HTERT RPE-1 (cell line): Measurements from ENCODE around the gene CNTNAP4.

Experiments used
- in situ Hi-C: fragments of 300-500 bp; cut with MboI; formaldehyde crosslinking; loops from 4 replicates; pipeline ENCODE4 v1.14.3; 2020; ENCODE audit warnings: low sequenced_read_pairs

The CNTNAP4 gene

GRCh38 chr16:76387994-76388393 is 110.8 kb downstream of the CNTNAP4 start:
- in situ Hi-C loops = no loop called here

GRCh38 chr16:76389126-76389525 is 111.9 kb downstream of the CNTNAP4 start:
- in situ Hi-C loops = no loop called here

- in situ Hi-C loops = no loop called here
Measured at GRCh38 chr16:76390476-76390875, 113.3 kb downstream of the CNTNAP4 start.

GRCh38 chr16:76396977-76397376 is 119.8 kb downstream of the CNTNAP4 start:
- in situ Hi-C loops = no loop called here

GRCh38 chr16:76409706-76410105 is 132.5 kb downstream of the CNTNAP4 start:
- in situ Hi-C loops = no loop called here

GRCh38 chr16:76421571-76421970 is 144.4 kb downstream of the CNTNAP4 start:
- in situ Hi-C loops = no loop called here

- in situ Hi-C loops = no loop called here
Measured at GRCh38 chr16:76428858-76429257, 151.7 kb downstream of the CNTNAP4 start.

- in situ Hi-C loops = no loop called here
Measured at GRCh38 chr16:76441391-76441790, 164.2 kb downstream of the CNTNAP4 start.

GRCh38 chr16:76441876-76442275 is 164.7 kb downstream of the CNTNAP4 start:
- in situ Hi-C loops = no loop called here

- in situ Hi-C loops = no loop called here
Measured at GRCh38 chr16:76443973-76444372, 166.8 kb downstream of the CNTNAP4 start.

- in situ Hi-C loops = no loop called here
Measured at GRCh38 chr16:76444832-76445231, 167.6 kb downstream of the CNTNAP4 start.

GRCh38 chr16:76445815-76446214 is 168.6 kb downstream of the CNTNAP4 start:
- in situ Hi-C loops = no loop called here

- in situ Hi-C loops = no loop called here
Measured at GRCh38 chr16:76446251-76446650, 169.1 kb downstream of the CNTNAP4 start.

- in situ Hi-C loops = no loop called here
Measured at GRCh38 chr16:76450890-76451289, 173.7 kb downstream of the CNTNAP4 start.

GRCh38 chr16:76455257-76455656 is 178.1 kb downstream of the CNTNAP4 start:
- in situ Hi-C loops = no loop called here

GRCh38 chr16:76456016-76456415 is 178.8 kb downstream of the CNTNAP4 start:
- in situ Hi-C loops = no loop called here

GRCh38 chr16:76459111-76459510 is 181.9 kb downstream of the CNTNAP4 start:
- in situ Hi-C loops = no loop called here

GRCh38 chr16:76461836-76462235 is 184.6 kb downstream of the CNTNAP4 start:
- in situ Hi-C loops = no loop called here

- in situ Hi-C loops = no loop called here
Measured at GRCh38 chr16:76464955-76465620, 187.9 kb downstream of the CNTNAP4 start.

GRCh38 chr16:76466871-76467270 is 189.7 kb downstream of the CNTNAP4 start:
- in situ Hi-C loops = no loop called here

- in situ Hi-C loops = no loop called here
Measured at GRCh38 chr16:76474048-76474447, 196.8 kb downstream of the CNTNAP4 start.

GRCh38 chr16:76478105-76478504 is 200.9 kb downstream of the CNTNAP4 start:
- in situ Hi-C loops = no loop called here

- in situ Hi-C loops = no loop called here
Measured at GRCh38 chr16:76483307-76483909, 206.2 kb downstream of the CNTNAP4 start.
